Peyer's patch (tissue), 4 donors: ENCODE data around the gene AGR3.

ENCODE experiments used
- CTCF ChIP-seq, 6 experiments: fragments of 450-650 bp in 4 of 6; fragments of 200-600 bp in 2 of 6; sonication (generic) in 1 of 6; IDR thresholded peaks; one replicate each; pipeline ENCODE4 v1.5.1; 2017 to 2019; ENCODE audit warnings: antibody characterized with exemption in 6 of 6, mild to moderate bottlenecking in 3 of 6, moderate library complexity in 1 of 6
- POLR2A ChIP-seq, 2 donors: fragments of 450-650 bp; IDR thresholded peaks; one replicate each; pipeline ENCODE4 v1.5.1; 2017; ENCODE audit warnings: antibody characterized with exemption in 2 of 2, mild to moderate bottlenecking in 2 of 2, moderate library complexity in 2 of 2

- TF ChIP-seq CTCF (IDR thresholded peaks at IDR 0.05) (peak in 4 of 6 experiments; percentile 39 to 94 (median 80)), POLR2A (IDR thresholded peaks at IDR 0.05) (no peak)
Observed at GRCh38 chr7:16891338-16891737, 9.6 kb upstream of the AGR3 start.
